B cell (primary cell): ENCODE measurements around the gene KDM7A. TPM values are rescaled to one million over a fixed set of nuclear protein-coding genes. Genes with fewer than 3 reads are reported as not detected.

Experiments
- ATAC-seq: fragments of 200-7000 bp; cut with Tn5 transposase; one replicate; pipeline ENCODE4 v1.10.0; 2021; ENCODE audit warnings: low read depth, mild to moderate bottlenecking, moderate number of reproducible peaks, moderate library complexity
- CTCF ChIA-PET: fragments of 350-600 bp; sonication (Branson Sonifier 250); formaldehyde crosslinking; loops from one replicate; lab custom pipeline; 2021; ENCODE audit warnings: antibody characterized with exemption, inconsistent platforms; lab: Charles Lee
- POLR2A ChIA-PET: fragments of 350-600 bp; sonication (Branson Sonifier 250); formaldehyde crosslinking; loops from one replicate; lab custom pipeline; 2021; ENCODE audit warnings: antibody characterized with exemption; lab: Charles Lee
- DNase-seq: peaks from one replicate; pipeline ENCODE4 v3.0.0; 2013
- H2AFZ ChIP-seq: 2 replicates; pipeline ENCODE4 v1.6.1; 2012; ENCODE audit warnings: mild to moderate bottlenecking, low read depth, low read length; ENCODE audit not compliant: insufficient read depth, poor library complexity, severe bottlenecking
- H3K27ac ChIP-seq, 2 donors: 1 replicate in 1 of 2; 2 replicates in 1 of 2; pipeline ENCODE4 v1.5.1; 2012 to 2013; ENCODE audit warnings: low read length in 2 of 2, mild to moderate bottlenecking in 2 of 2, moderate library complexity in 1 of 2
- H3K27me3 ChIP-seq, 4 experiments: fragments of 200-600 bp in 1 of 4; sonication (generic) in 1 of 4; replicated peaks in 1 of 4; 1 replicate in 2 of 4; 2 replicates in 2 of 4; pipeline versions ENCODE4 v1.6.1 to v1.7.0; 2013 to 2016; ENCODE audit warnings: low read length in 3 of 4, mild to moderate bottlenecking in 2 of 4, mixed read lengths in 1 of 4, moderate library complexity in 1 of 4; ENCODE audit not compliant: insufficient read depth in 4 of 4, control insufficient read depth in 3 of 4; ENCODE audit errors: control extremely low read depth in 1 of 4
- H3K36me3 ChIP-seq, 2 experiments: replicated peaks in 1 of 2; 1 replicate in 1 of 2; 2 replicates in 1 of 2; pipeline versions ENCODE4 v1.6.1 to v1.7.1; 2013; ENCODE audit warnings: low read length in 1 of 2; ENCODE audit not compliant: insufficient read depth in 2 of 2, control insufficient read depth in 1 of 2; ENCODE audit errors: control extremely low read depth in 1 of 2, extremely low read depth in 1 of 2
- H3K4me1 ChIP-seq, 2 donors: fragments of 200-600 bp in 1 of 2; sonication (generic) in 1 of 2; 1 replicate in 1 of 2; 2 replicates in 1 of 2; pipeline versions ENCODE4 v1.5.1 to v1.6.1; 2013 to 2017; ENCODE audit warnings: low read length in 2 of 2; ENCODE audit not compliant: control insufficient read depth in 2 of 2, insufficient read depth in 2 of 2
- H3K4me2 ChIP-seq: replicated peaks from 2 replicates; pipeline ENCODE3; 2012; ENCODE audit warnings: mild to moderate bottlenecking, low read depth, low read length; ENCODE audit not compliant: poor library complexity, severe bottlenecking
- H3K4me3 ChIP-seq, 5 experiments: fragments of 200-600 bp in 1 of 5; sonication (generic) in 1 of 5; 1 replicate in 3 of 5; 2 replicates in 2 of 5; pipeline versions ENCODE4 v1.5.1 to v1.7.0; 2011 to 2016; ENCODE audit warnings: low read length in 4 of 5, mild to moderate bottlenecking in 4 of 5, low read depth in 2 of 5, control low read depth in 1 of 5, moderate library complexity in 1 of 5; ENCODE audit not compliant: insufficient read depth in 1 of 5; ENCODE audit errors: control extremely low read depth in 1 of 5, extremely low read depth in 1 of 5
- H3K79me2 ChIP-seq: fragments of 200-600 bp; sonication (generic); one replicate; pipeline ENCODE4 v1.6.0; 2016; ENCODE audit warnings: low read length; ENCODE audit not compliant: control insufficient read depth, insufficient read depth
- H3K9ac ChIP-seq: fragments of 200-600 bp; sonication (generic); 2 replicates; pipeline ENCODE4 v1.6.1; 2017; ENCODE audit warnings: mild to moderate bottlenecking, low read length, moderate library complexity
- H3K9me3 ChIP-seq, 3 donors: one replicate each; pipeline versions ENCODE4 v1.6.1 to v1.7.1; 2013; ENCODE audit warnings: low read length in 2 of 3; ENCODE audit not compliant: control insufficient read depth in 2 of 3, insufficient read depth in 1 of 3; ENCODE audit errors: control extremely low read depth in 1 of 3
- H4K20me1 ChIP-seq: 2 replicates; pipeline ENCODE4 v1.6.0; 2012; ENCODE audit warnings: mild to moderate bottlenecking, low read length; ENCODE audit not compliant: insufficient read depth, control insufficient read depth, poor library complexity, severe bottlenecking
- H3K27ac Mint-ChIP-seq: one replicate; pipeline ENCODE4 v1.8.0; 2021; ENCODE audit warnings: mixed read lengths
- H3K27me3 Mint-ChIP-seq: one replicate; pipeline ENCODE4 v1.8.0; 2021; ENCODE audit warnings: mixed read lengths
- H3K4me1 Mint-ChIP-seq: one replicate; pipeline ENCODE4 v1.8.0; 2021; ENCODE audit warnings: mixed read lengths
- H3K4me3 Mint-ChIP-seq: one replicate; pipeline ENCODE4 v1.8.0; 2021; ENCODE audit warnings: mixed read lengths
- H3K9me3 Mint-ChIP-seq: one replicate; pipeline ENCODE4 v1.8.0; 2022; ENCODE audit warnings: mixed read lengths; ENCODE audit not compliant: insufficient read depth
- EZH2 ChIP-seq: IDR thresholded peaks from 2 replicates; pipeline ENCODE4 v1.6.1; 2012; ENCODE audit warnings: borderline replicate concordance, low read depth, mild to moderate bottlenecking, moderate library complexity, low read length; ENCODE audit not compliant: insufficient read depth, poor library complexity, severe bottlenecking
- WGBS: methylation state at CpG from one replicate; pipeline ENCODE4 v1.1.5; 2013; ENCODE audit warnings: missing lambda C conversion rate; ENCODE audit not compliant: insufficient coverage; 5-methylcytosine and 5-hydroxymethylcytosine counted together
- intact Hi-C: fragments of 100-400 bp; cut with micrococcal nuclease; formaldehyde crosslinking; loops from one replicate; pipeline ENCODE4 v1.10.0; 2022
- polyA plus RNA-seq: library from polyadenylated mRNA; depleted of rRNA; stranded (reverse); fragments of >200 nt; gene quantifications from 2 replicates; pipeline ENCODE4 v1.2.3, GENCODE V29; 2012
- total RNA-seq, 2 donors: library from RNA; stranded (reverse); fragments of 120-200 nt in 1 of 2; gene quantifications; 1 replicate in 1 of 2; 2 replicates in 1 of 2; pipeline versions ENCODE4 v1.2.3 to v1.2.4, GENCODE V29; 2013 to 2022
- TF ChIP-seq, protein P1 (sequence below): fragments of 200-600 bp; IDR thresholded peaks from one replicate; pipeline ENCODE4 v1.8.0; 2022; ENCODE audit warnings: antibody characterized with exemption, mild to moderate bottlenecking

KDM7A gene
- total and polyA plus RNA-seq, 2 donors (not counting 1 experiment from before 2014, with no cell fraction given), result 16.1 to 50.8 TPM

DNA sequence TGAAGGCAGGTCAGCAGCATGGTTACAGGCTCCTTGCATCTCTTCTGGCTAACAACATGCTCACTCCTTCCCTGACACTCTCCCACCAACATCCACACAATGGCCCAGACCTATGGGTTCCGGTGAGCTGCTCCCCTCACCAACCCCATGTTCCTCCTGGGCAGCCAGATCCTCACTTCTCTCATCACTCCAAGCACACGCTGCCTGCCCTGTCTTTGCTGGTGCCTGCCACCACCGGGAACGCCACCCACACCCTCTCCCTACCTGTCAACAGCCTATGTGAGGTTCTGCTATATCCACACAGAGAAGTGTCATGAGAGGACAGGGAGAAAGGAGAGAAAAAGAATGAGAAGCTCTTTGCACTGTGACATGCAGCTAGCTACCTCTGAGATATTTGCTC, 128.6 kb downstream of the KDM7A start:
- H3K4me2 ChIP-seq, result no peak overlapping the region
- peaks cover 68% of the 10 kb centered on the region for H3K79me2 ChIP-seq
- POLR2A ChIA-PET, result no interaction called here
- CTCF ChIA-PET, result interaction anchor here (0.7 kb wide), 1 partner anchor 177 kb away, joined by 3 read pairs; no protein-coding TSS in a partner anchor
- H3K9ac ChIP-seq, result no peak overlapping the region
- 92% methylated on average over 2 of the region's 4 CpGs for WGBS
- DNase-seq, result no peak
- no peak overlapping the region for H3K4me3 Mint-ChIP-seq
- no peaks in the 10 kb centered on the region for H3K9me3 ChIP-seq
- no peak overlapping the region for H3K4me3 ChIP-seq
- TF ChIP-seq EZH2, result no peak
- H3K4me1 Mint-ChIP-seq, result peaks cover 17% of the 10 kb centered on the region
- H3K27ac Mint-ChIP-seq, result no peak overlapping the region
- H3K4me1 ChIP-seq, result peaks cover under 1 to 10% of the 10 kb centered on the region in 2 donors
- H2AFZ ChIP-seq, result no peak overlapping the region
- no peaks in the 10 kb centered on the region for H3K27me3 Mint-ChIP-seq
- H3K27ac ChIP-seq, result no peak overlapping the region
- peaks cover 2 to 55% of the 10 kb centered on the region in 2 experiments for H3K36me3 ChIP-seq
- intact Hi-C loops, result no loop called here
- no peaks in the 10 kb centered on the region for H3K9me3 Mint-ChIP-seq
- H3K27me3 ChIP-seq, result no peaks in the 10 kb centered on the region
- no peak for ATAC-seq
- peaks cover 44% of the 10 kb centered on the region for H4K20me1 ChIP-seq

DNA sequence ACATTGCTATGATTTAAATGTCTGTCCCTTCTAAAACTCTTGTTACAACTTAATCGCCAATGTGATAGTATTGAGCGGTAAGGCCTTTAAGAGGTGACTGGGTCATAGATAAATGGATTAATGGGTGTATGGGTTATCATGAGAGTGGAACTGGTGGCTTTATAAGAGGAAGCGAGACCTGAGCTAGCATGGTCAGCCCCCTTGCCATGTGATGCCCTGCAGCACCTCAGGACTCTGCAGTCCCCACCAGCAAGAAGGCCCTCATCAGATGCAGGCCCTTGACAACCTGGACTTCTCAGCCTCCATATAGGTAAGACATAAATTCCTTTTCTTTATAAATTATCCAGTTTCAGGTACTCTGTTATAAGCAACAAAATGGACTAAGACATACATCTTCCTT, 129.6 kb downstream of the KDM7A start:
- H3K27me3 ChIP-seq, result no peaks in the 10 kb centered on the region
- H3K9me3 ChIP-seq, result no peaks in the 10 kb centered on the region
- no peak overlapping the region for H3K4me2 ChIP-seq
- no peaks in the 10 kb centered on the region for H3K9me3 Mint-ChIP-seq
- TF ChIP-seq, protein P1, sequence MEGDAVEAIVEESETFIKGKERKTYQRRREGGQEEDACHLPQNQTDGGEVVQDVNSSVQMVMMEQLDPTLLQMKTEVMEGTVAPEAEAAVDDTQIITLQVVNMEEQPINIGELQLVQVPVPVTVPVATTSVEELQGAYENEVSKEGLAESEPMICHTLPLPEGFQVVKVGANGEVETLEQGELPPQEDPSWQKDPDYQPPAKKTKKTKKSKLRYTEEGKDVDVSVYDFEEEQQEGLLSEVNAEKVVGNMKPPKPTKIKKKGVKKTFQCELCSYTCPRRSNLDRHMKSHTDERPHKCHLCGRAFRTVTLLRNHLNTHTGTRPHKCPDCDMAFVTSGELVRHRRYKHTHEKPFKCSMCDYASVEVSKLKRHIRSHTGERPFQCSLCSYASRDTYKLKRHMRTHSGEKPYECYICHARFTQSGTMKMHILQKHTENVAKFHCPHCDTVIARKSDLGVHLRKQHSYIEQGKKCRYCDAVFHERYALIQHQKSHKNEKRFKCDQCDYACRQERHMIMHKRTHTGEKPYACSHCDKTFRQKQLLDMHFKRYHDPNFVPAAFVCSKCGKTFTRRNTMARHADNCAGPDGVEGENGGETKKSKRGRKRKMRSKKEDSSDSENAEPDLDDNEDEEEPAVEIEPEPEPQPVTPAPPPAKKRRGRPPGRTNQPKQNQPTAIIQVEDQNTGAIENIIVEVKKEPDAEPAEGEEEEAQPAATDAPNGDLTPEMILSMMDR, result no peak
- TF ChIP-seq EZH2, result no peak
- H3K4me3 ChIP-seq, result no peak overlapping the region
- H3K4me1 ChIP-seq, result peaks cover 0 to 8% of the 10 kb centered on the region in 2 donors
- H3K79me2 ChIP-seq, result peaks cover 67% of the 10 kb centered on the region
- peaks cover 9% of the 10 kb centered on the region for H3K4me1 Mint-ChIP-seq
- no peak overlapping the region for H3K4me3 Mint-ChIP-seq
- H2AFZ ChIP-seq, result no peak overlapping the region
- H4K20me1 ChIP-seq, result peaks cover 51% of the 10 kb centered on the region
- ATAC-seq (no peak), DNase-seq (no peak)
- CTCF ChIA-PET, result no interaction called here
- intact Hi-C loops, result no loop called here
- no peak overlapping the region for H3K27ac Mint-ChIP-seq
- POLR2A ChIA-PET, result no interaction called here
- H3K9ac ChIP-seq, result no peak overlapping the region
- H3K36me3 ChIP-seq, result peaks cover 2 to 63% of the 10 kb centered on the region in 2 experiments
- WGBS, result 100% methylated on average over 3 of the region's 3 CpGs
- no peak overlapping the region for H3K27ac ChIP-seq
- no peaks in the 10 kb centered on the region for H3K27me3 Mint-ChIP-seq
